GM18499 (cell line): ENCODE results near the gene AP4M1.

Source experiments
- ATAC-seq: cut with Tn5 transposase; IDR thresholded peaks from one replicate; pipeline ENCODE4 v1.9.1; 2021; ENCODE audit warnings: moderate number of reproducible peaks; ENCODE audit not compliant: insufficient read depth, unreplicated experiment

AP4M1 gene

GRCh38 chr7:100155553-100156317 lies 54.3 kb downstream of the AP4M1 start:
- no peak for ATAC-seq

- ATAC-seq = no peak
Observed at GRCh38 chr7:100156331-100157068, 55.1 kb downstream of the AP4M1 start.

DNA sequence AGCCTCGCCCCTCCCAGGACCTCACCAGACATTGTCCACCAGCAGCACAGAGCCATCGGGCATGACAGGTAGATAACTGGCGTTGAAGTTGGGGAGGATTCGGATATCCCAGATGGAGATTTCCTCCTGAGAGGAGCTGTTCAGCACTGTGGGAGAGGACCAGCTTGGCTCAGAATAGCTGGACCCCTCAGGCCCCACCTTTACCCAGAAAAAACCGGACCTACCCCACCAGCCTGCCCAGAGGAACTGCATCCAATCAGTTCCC lies 55.6 kb downstream of the AP4M1 start:
- no peak for ATAC-seq

GRCh38 chr7:100157334-100158228 lies 56.1 kb downstream of the AP4M1 start:
- ATAC-seq = no peak
